GM12878 (cell line): Measurements from ENCODE around the gene DNAJC7. TPM values are rescaled to one million over a fixed set of nuclear protein-coding genes. Genes with fewer than 3 reads are reported as not detected.

Experiments
- ATAC-seq: fragments of 200-7000 bp; cut with Tn5 transposase; 3 replicates; pipeline ENCODE4 v1.9.1; 2020; ENCODE audit warnings: mild to moderate bottlenecking, moderate library complexity
- BruUV-seq: library from RNA; stranded (reverse); fragments of 400-500 nt; replicated peaks from 2 replicates; lab custom pipeline; 2021; lab: Mats Ljungman, UMichigan
- CTCF ChIA-PET: fragments of 300-600 bp; sonication (Branson Sonifier 250); formaldehyde crosslinking; extraction: SDS; loops from one replicate; lab custom pipeline; 2021; ENCODE audit warnings: inconsistent platforms; lab: Yijun Ruan, JAX
- POLR2A ChIA-PET: fragments of 350-600 bp; formaldehyde crosslinking; extraction: SDS; loops from one replicate; lab custom pipeline; 2021; ENCODE audit warnings: inconsistent platforms; lab: Charles Lee
- RAD21 ChIA-PET: fragments of 300-600 bp; sonication (Branson Sonifier 250); formaldehyde crosslinking; loops from one replicate; lab custom pipeline; 2023; ENCODE audit warnings: antibody characterized with exemption; ENCODE audit not compliant: unreplicated experiment; lab: Charles Lee
- SMC1A ChIA-PET: fragments of 300-600 bp; sonication (Branson Sonifier 250); formaldehyde crosslinking; loops from one replicate; lab custom pipeline; 2023; ENCODE audit not compliant: unreplicated experiment, uncharacterized antibody; lab: Charles Lee
- DNase-seq: peaks from one replicate; pipeline ENCODE4 v3.0.0-alpha.2; 2011; ENCODE audit warnings: low read depth, low spot score
- FAIRE-seq: peaks from 3 replicates; lab custom pipeline; 2011; peaks lifted over from hg19 to GRCh38; lab: Jason Lieb, UNC
- H2AFZ ChIP-seq: 2 replicates; pipeline ENCODE4 v1.6.0; 2011; ENCODE audit warnings: low read depth, low read length, control low read depth; ENCODE audit not compliant: control insufficient read depth
- H3K27ac ChIP-seq: 2 replicates; pipeline ENCODE4 v1.5.1; 2011; ENCODE audit warnings: control low read depth; ENCODE audit not compliant: control insufficient read depth, insufficient read depth
- H3K27me3 ChIP-seq, 2 experiments: replicated peaks in 1 of 2; 2 replicates each; pipeline versions ENCODE4 v1.6.0 to v1.6.1; 2011; ENCODE audit warnings: low read length in 1 of 2; ENCODE audit not compliant: control insufficient read depth in 2 of 2, insufficient read depth in 2 of 2
- H3K36me3 ChIP-seq, 2 experiments: 2 replicates each; pipeline ENCODE4 v1.5.1; 2011; ENCODE audit warnings: low read length in 1 of 2; ENCODE audit not compliant: control insufficient read depth in 2 of 2, insufficient read depth in 2 of 2
- H3K4me1 ChIP-seq: 2 replicates; pipeline ENCODE4 v1.6.1; 2011; ENCODE audit warnings: mild to moderate bottlenecking, low read length, moderate library complexity, mixed read lengths; ENCODE audit not compliant: control insufficient read depth, insufficient read depth
- H3K4me2 ChIP-seq: 2 replicates; pipeline ENCODE4 v1.6.0; 2011; ENCODE audit warnings: control low read depth; ENCODE audit not compliant: control insufficient read depth, insufficient read depth
- H3K4me3 ChIP-seq: fragments of 200-600 bp; sonication (generic); 2 replicates; pipeline ENCODE4 v1.5.1; 2016
- H3K79me2 ChIP-seq: 2 replicates; pipeline ENCODE4 v1.6.0; 2011; ENCODE audit warnings: low read length; ENCODE audit not compliant: control insufficient read depth, insufficient read depth
- H3K9ac ChIP-seq: 2 replicates; pipeline ENCODE4 v1.8.0; 2011; ENCODE audit warnings: low read length, control low read depth, mixed read lengths; ENCODE audit not compliant: control insufficient read depth, insufficient read depth
- H3K9me3 ChIP-seq: replicated peaks from 3 replicates; pipeline ENCODE4 v1.5.1; 2011; ENCODE audit warnings: mild to moderate bottlenecking, low read length; ENCODE audit not compliant: control insufficient read depth, insufficient read depth
- H4K20me1 ChIP-seq: 2 replicates; pipeline ENCODE4 v1.6.0; 2011; ENCODE audit not compliant: control insufficient read depth, insufficient read depth
- BHLHE40 ChIP-seq, 2 experiments: fragments of 450-650 bp in 1 of 2; IDR thresholded peaks; 2 replicates each; pipeline ENCODE4 v1.6.1; 2011 to 2017; ENCODE audit warnings: low read depth in 2 of 2, borderline replicate concordance in 1 of 2, improper control_type of control experiment in 1 of 2, low read length in 1 of 2, mild to moderate bottlenecking in 1 of 2
- CHD2 ChIP-seq: IDR thresholded peaks from 2 replicates; pipeline ENCODE4 v1.6.1; 2011; ENCODE audit warnings: low read depth, low read length, improper control_type of control experiment, borderline replicate concordance
- DPF2 ChIP-seq: fragments of 450-650 bp; IDR thresholded peaks from 2 replicates; pipeline ENCODE4 v1.6.1; 2017; ENCODE audit warnings: mild to moderate bottlenecking
- FOS ChIP-seq: IDR thresholded peaks from 3 replicates; pipeline ENCODE4 v1.6.1; 2011; ENCODE audit warnings: borderline replicate concordance; ENCODE audit not compliant: insufficient read length; ENCODE audit errors: extremely low read depth
- HCFC1 ChIP-seq: fragments of 150-350 bp; IDR thresholded peaks from 2 replicates; pipeline ENCODE4 v1.6.1; 2014; ENCODE audit warnings: low read length
- PKNOX1 ChIP-seq: fragments of 450-650 bp; IDR thresholded peaks from 2 replicates; pipeline ENCODE4 v1.6.1; 2016; ENCODE audit warnings: mild to moderate bottlenecking
- POLR2A ChIP-seq: IDR thresholded peaks from 2 replicates; pipeline ENCODE4 v1.6.1; 2011; ENCODE audit warnings: low read depth, mild to moderate bottlenecking, low read length
- POLR2AphosphoS5 ChIP-seq: IDR thresholded peaks from 2 replicates; pipeline ENCODE4 v1.6.1; 2011; ENCODE audit warnings: mild to moderate bottlenecking, low read length, inconsistent platforms
- POU2F2 ChIP-seq: IDR thresholded peaks from 3 replicates; pipeline ENCODE4 v1.6.1; 2011; ENCODE audit warnings: low read depth, mild to moderate bottlenecking, low read length, borderline replicate concordance
- RUNX3 ChIP-seq: IDR thresholded peaks from 2 replicates; pipeline ENCODE4 v1.6.1; 2012; ENCODE audit warnings: low read length, inconsistent platforms
- SMAD5 ChIP-seq: IDR thresholded peaks from 2 replicates; pipeline ENCODE4 v1.6.1; 2016; ENCODE audit warnings: antibody characterized with exemption, low read depth
- STAT1 ChIP-seq: fragments of 450-650 bp; conservative IDR thresholded peaks from 2 replicates; pipeline ENCODE4 v1.6.1; 2014; ENCODE audit warnings: antibody characterized with exemption, mild to moderate bottlenecking
- STAT3 ChIP-seq: IDR thresholded peaks from 2 replicates; pipeline ENCODE4 v1.6.1; 2011; ENCODE audit warnings: low read depth, low read length, improper control_type of control experiment
- TARDBP ChIP-seq: IDR thresholded peaks from 2 replicates; pipeline ENCODE4 v1.6.1; 2016; ENCODE audit warnings: borderline replicate concordance
- ZBTB40 ChIP-seq: fragments of 450-650 bp; IDR thresholded peaks from 2 replicates; pipeline ENCODE4 v1.6.1; 2016; ENCODE audit warnings: mild to moderate bottlenecking, moderate library complexity, borderline replicate concordance
- ZNF207 ChIP-seq: fragments of 450-650 bp; IDR thresholded peaks from 2 replicates; pipeline ENCODE4 v1.6.1; 2014; ENCODE audit warnings: antibody characterized with exemption, mild to moderate bottlenecking, borderline replicate concordance
- ZNF24 ChIP-seq: fragments of 450-650 bp; IDR thresholded peaks from 2 replicates; pipeline ENCODE4 v1.6.1; 2017; ENCODE audit warnings: antibody characterized with exemption, mild to moderate bottlenecking
- ZNF384 ChIP-seq: IDR thresholded peaks from 2 replicates; pipeline ENCODE4 v1.6.1; 2012; ENCODE audit warnings: low read depth, mild to moderate bottlenecking, low read length, improper control_type of control experiment, borderline replicate concordance
- WGBS: methylation state at CpG from one replicate; pipeline ENCODE4 v1.1.6; 2016; ENCODE audit warnings: low lambda C conversion rate; ENCODE audit not compliant: insufficient replicate concordance, insufficient coverage; ENCODE audit errors: missing lambda C conversion rate; 5-methylcytosine and 5-hydroxymethylcytosine counted together
- in situ Hi-C: fragments of 300-500 bp; cut with MboI; formaldehyde crosslinking; loops from 9 replicates; pipeline ENCODE4 v1.14.3; 2018; ENCODE audit warnings: mixed read lengths
- intact Hi-C: fragments of 100-400 bp; cut with micrococcal nuclease; formaldehyde crosslinking; loops from one replicate; pipeline ENCODE4 v1.14.2; 2022; ENCODE audit not compliant: unreplicated experiment
- polyA plus RNA-seq, 11 experiments: library from polyadenylated mRNA; depleted of rRNA in 4 of 11; unstranded in 6 of 11; stranded (reverse) in 5 of 11; fragments of >200 nt; fragmentation: Nextera tagmentation in 4 of 11; fragmentation: Illumina TruSeq in 1 of 11; extraction: Ambion mirVana in 4 of 11; extraction: Trizol in 1 of 11; gene quantifications; 1 replicate in 1 of 11; 2 replicates in 10 of 11; pipeline versions ENCODE4 v1.2.1 to v1.2.3, GENCODE V29; 2011 to 2016; ENCODE audit warnings: inconsistent platforms in 2 of 11, missing spikeins in 2 of 11, low read depth in 1 of 11
- total RNA-seq, 4 experiments: library from RNA; depleted of rRNA in 3 of 4; stranded (reverse); fragments of >200 nt in 3 of 4; fragmentation: Illumina TruSeq in 1 of 4; extraction: Trizol in 1 of 4; gene quantifications; 2 replicates each; pipeline versions ENCODE4 v1.2.1 to v1.2.3, GENCODE V29; 2013 to 2021

Gene DNAJC7
- total and polyA plus RNA-seq, 10 of the 15 experiments (the other 5 are each of a cell fraction or from before 2014, with no cell fraction given) = 60.1 to 173 (median 94.9) TPM

- BruUV-seq = no TSS peak
- Histone ChIP-seq H4K20me1 (no peaks in the 10 kb centered on the region), H3K27me3 (no peaks in the 10 kb centered on the region), H3K9ac (peak within 1 kb of the TSS; percentile 95), H3K79me2 (peaks cover 45% of the 10 kb centered on the region), H2AFZ (peak within 1 kb of the TSS; percentile 68), H3K4me2 (peak within 1 kb of the TSS; percentile 36), H3K36me3 (peaks cover 0 to 9% of the 10 kb centered on the region in 2 experiments; a peak in 2 of 4 replicates), H3K4me1 (peaks cover 28% of the 10 kb centered on the region), H3K4me3 (peak within 1 kb of the TSS; percentile 88), H3K9me3 (no peaks in the 10 kb centered on the region), H3K27ac (peak within 1 kb of the TSS; percentile 76)
- DNase-seq (peak; percentile 50), FAIRE-seq (peak; percentile 13), ATAC-seq (peak; percentile 84)
- ChIA-PET POLR2A (interaction anchor here (0.6 to 3.1 kb wide), 11 partner anchors 10 to 103 kb away, joined by 3 to 45 read pairs (median 4); partner anchors contain the start of gene CNP), CTCF (interaction anchor here (0.6 to 10.1 kb wide), 20 partner anchors 8 to 174 kb away, joined by 3 to 85 read pairs (median 5); partner anchors contain the start of genes CNP and KCNH4), SMC1A (interaction anchor here (0.7 to 1.4 kb wide), 9 partner anchors 11 to 161 kb away, joined by 3 to 6 read pairs (median 3); partner anchors contain the start of genes CNP and KCNH4), RAD21 (interaction anchor here (0.7 to 6.6 kb wide), 6 partner anchors 54 to 409 kb away, joined by 3 to 53 read pairs (median 4); partner anchors contain the start of gene CNP)
- in situ Hi-C loops = loop anchor here (5.0 to 25.0 kb wide), 2 partner anchors 93 to 1193 kb away; partner anchors contain the start of genes DHX58 and TMEM106A
- 8% methylated on average over 29 of the region's 49 CpGs for WGBS
- intact Hi-C loops = no loop called here
- TF ChIP-seq FOS = no peak
- 0 out of 2 replicates have a peak, but pooled peaks have one; percentile 49 for TF ChIP-seq STAT1
- peak; percentile 14; the same call in 1 of the 2 replicates for TF ChIP-seq ZNF384
- TF ChIP-seq BHLHE40 (IDR thresholded peaks at IDR 0.05; ENCODE audit: borderline replicate concordance in 1 of 2, low read depth in 2 of 2, low read length in 1 of 2) = peak; percentile 61 to 70; a peak in 2 of 4 replicates
- peak; percentile 18; the same call in 1 of the 2 replicates for TF ChIP-seq RUNX3
- TF ChIP-seq ZNF207 = 0 out of 2 replicates have a peak, but pooled peaks have one; percentile 76
- TF ChIP-seq SMAD5 = peak; percentile 57; the same call in 1 of the 2 replicates
- TF ChIP-seq STAT3 = no peak
- TF ChIP-seq POLR2A = peak; percentile 87
- peak; percentile 77 for TF ChIP-seq POLR2AphosphoS5
- TF ChIP-seq DPF2 = peak; percentile 47
- TF ChIP-seq HCFC1 = peak; percentile 73
- peak; percentile 3; the same call in 1 of the 3 replicates for TF ChIP-seq POU2F2
- TF ChIP-seq ZBTB40 = peak; percentile 90
- TF ChIP-seq ZNF24 = 0 out of 2 replicates have a peak, but pooled peaks have one; percentile 12
- peak; percentile 65 for TF ChIP-seq PKNOX1
- peak; percentile 50; the same call in 1 of the 2 replicates for TF ChIP-seq CHD2
- TF ChIP-seq TARDBP = peak; percentile 34; the same call in 1 of the 2 replicates
Measured at GRCh38 chr17:42019509-42020404, 2.5 kb upstream of the DNAJC7 start, which contains the start of gene NKIRAS2. TSS of gene NKIRAS2 (plus strand) at chr17:42020090. CDS start at chr17:42021578, 1,488 bp downstream.
